ENCODE measurements around the gene CD24. TPM values are rescaled to one million over a fixed set of nuclear protein-coding genes. Genes with fewer than 3 reads are reported as not detected.

Gene CD24
- total and polyA plus RNA-seq, 4 donors: 0.94 to 41.7 (median 6.0) TPM

DNA sequence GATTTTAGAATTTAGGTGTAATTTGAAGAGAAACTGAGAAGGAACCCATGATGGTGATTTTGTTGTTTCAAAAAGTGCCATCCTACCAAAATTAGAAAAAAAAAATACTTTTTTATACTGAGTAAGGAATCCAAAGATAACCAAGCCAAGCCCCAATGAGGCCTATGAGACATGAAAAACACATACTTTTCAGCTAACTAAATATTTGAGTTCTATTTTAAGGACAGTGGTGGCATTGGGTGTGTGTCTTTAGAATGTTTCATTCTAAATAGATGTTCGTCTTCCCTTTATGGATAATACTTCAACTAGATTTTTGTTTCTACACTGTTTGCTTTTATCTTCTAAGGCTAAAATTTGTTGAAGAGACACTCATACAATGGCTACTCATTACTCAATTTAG is 9.6 kb downstream of the CD24 start:
- Histone ChIP-seq H3K36me3 (ENCODE audit: control insufficient read depth in 1 of 2, insufficient read depth in 2 of 2, low read length in 1 of 2) (no peaks in the 10 kb centered on the region), H3K27ac (ENCODE audit: low read depth in 1 of 2, low read length in 2 of 2) (no peak overlapping the region), H3K9me3 (ENCODE audit: control insufficient read depth, low read length) (no peaks in the 10 kb centered on the region), H3K4me3 (ENCODE audit: low read length in 2 of 2) (no peak overlapping the region), H3K4me1 (ENCODE audit: control insufficient read depth in 1 of 2, insufficient read depth in 2 of 2, low read length in 2 of 2) (no peaks in the 10 kb centered on the region), H3K27me3 (ENCODE audit: control insufficient read depth in 1 of 2, insufficient read depth in 2 of 2, low read length in 1 of 2) (no peaks in the 10 kb centered on the region)
- WGBS, 2 donors: 9 to 19% methylated on average over 1 of the region's 1 CpG
- DNase-seq (no peak), ATAC-seq (ENCODE audit: low FRiP score) (no peak)
- intact Hi-C loops (cut with DNase I): no loop called here

DNA sequence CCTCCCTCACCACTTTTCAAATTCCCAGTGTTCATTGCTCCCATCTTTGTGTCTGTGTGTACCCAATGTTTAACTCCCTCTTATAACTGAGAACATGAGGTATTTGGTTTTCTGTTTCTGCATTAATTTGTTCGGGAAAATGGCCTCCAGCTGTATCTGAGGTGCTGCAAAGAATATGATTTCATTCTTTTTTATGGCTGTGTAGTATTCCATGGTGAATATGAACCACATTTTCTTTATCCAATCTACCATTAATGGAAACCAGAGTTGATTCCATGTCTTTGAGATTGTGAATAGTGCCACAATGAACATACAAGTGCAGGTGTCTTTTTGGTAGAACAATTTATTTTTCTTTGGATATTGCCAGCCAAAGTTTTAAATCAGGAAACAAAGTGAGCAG is 10.4 kb downstream of the CD24 start:
- H3K4me3 ChIP-seq (ENCODE audit: low read length in 2 of 2): no peak overlapping the region
- H3K36me3 ChIP-seq (ENCODE audit: control insufficient read depth in 1 of 2, insufficient read depth in 2 of 2, low read length in 1 of 2): no peaks in the 10 kb centered on the region
- no peaks in the 10 kb centered on the region for H3K9me3 ChIP-seq (ENCODE audit: control insufficient read depth, low read length)
- no peaks in the 10 kb centered on the region for H3K4me1 ChIP-seq (ENCODE audit: control insufficient read depth in 1 of 2, insufficient read depth in 2 of 2, low read length in 2 of 2)
- H3K27ac ChIP-seq (ENCODE audit: low read depth in 1 of 2, low read length in 2 of 2): no peak overlapping the region
- 70 to 75% methylated on average over 1 of the region's 1 CpG for WGBS, 2 donors
- no peak for DNase-seq
- H3K27me3 ChIP-seq (ENCODE audit: control insufficient read depth in 1 of 2, insufficient read depth in 2 of 2, low read length in 1 of 2): no peaks in the 10 kb centered on the region
- ATAC-seq (ENCODE audit: low FRiP score): no peak
- intact Hi-C loops (cut with DNase I): no loop called here

DNA sequence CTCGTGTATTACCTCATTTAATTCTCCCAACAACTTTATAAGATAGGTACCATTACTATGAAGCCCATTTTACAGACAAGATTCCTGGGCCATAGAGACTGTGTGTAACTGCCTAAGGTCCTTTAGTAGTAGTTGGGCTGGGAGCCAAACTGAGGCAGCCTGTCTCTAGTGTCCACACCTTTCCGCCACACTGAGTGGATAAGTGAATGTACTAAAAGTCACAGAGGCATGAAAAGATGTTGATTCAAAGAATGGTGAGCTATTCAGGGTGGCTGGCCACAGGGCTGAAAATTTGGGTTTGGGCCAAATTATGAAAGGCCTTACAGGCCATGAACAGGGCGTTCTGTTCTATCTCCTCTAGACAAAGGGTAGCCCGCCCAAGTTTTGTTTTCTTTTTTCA is 11.0 kb downstream of the CD24 start:
- no peak overlapping the region for H3K4me3 ChIP-seq (ENCODE audit: low read length in 2 of 2)

GRCh38 chr6:106961801-106962200 is 12.7 kb downstream of the CD24 start:
- 45 to 58% methylated on average over 2 of the region's 2 CpGs for WGBS, 2 donors
- Histone ChIP-seq H3K9me3 (ENCODE audit: control insufficient read depth, low read length) (peaks cover 1% of the 10 kb centered on the region), H3K4me3 (ENCODE audit: low read length in 2 of 2) (no peak overlapping the region), H3K4me1 (ENCODE audit: control insufficient read depth in 1 of 2, insufficient read depth in 2 of 2, low read length in 2 of 2) (no peaks in the 10 kb centered on the region), H3K27me3 (ENCODE audit: control insufficient read depth in 1 of 2, insufficient read depth in 2 of 2, low read length in 1 of 2) (no peaks in the 10 kb centered on the region), H3K36me3 (ENCODE audit: control insufficient read depth in 1 of 2, insufficient read depth in 2 of 2, low read length in 1 of 2) (no peaks in the 10 kb centered on the region), H3K27ac (ENCODE audit: low read depth in 1 of 2, low read length in 2 of 2) (no peak overlapping the region)
- ATAC-seq (ENCODE audit: low FRiP score) (no peak), DNase-seq (no peak)
- intact Hi-C loops (cut with DNase I): no loop called here

More for the DNA sequence above, 11.0 kb downstream of the CD24 start:
- H3K4me1 ChIP-seq (ENCODE audit: control insufficient read depth in 1 of 2, insufficient read depth in 2 of 2, low read length in 2 of 2): no peaks in the 10 kb centered on the region
- no peak overlapping the region for H3K27ac ChIP-seq (ENCODE audit: low read depth in 1 of 2, low read length in 2 of 2)
- no peak for ATAC-seq (ENCODE audit: low FRiP score)
- H3K36me3 ChIP-seq (ENCODE audit: control insufficient read depth in 1 of 2, insufficient read depth in 2 of 2, low read length in 1 of 2): no peaks in the 10 kb centered on the region
- no peaks in the 10 kb centered on the region for H3K27me3 ChIP-seq (ENCODE audit: control insufficient read depth in 1 of 2, insufficient read depth in 2 of 2, low read length in 1 of 2)
- intact Hi-C loops (cut with DNase I): no loop called here
- WGBS, 2 donors: 85% methylated on average over 4 of the region's 4 CpGs
- no peak for DNase-seq
- no peaks in the 10 kb centered on the region for H3K9me3 ChIP-seq (ENCODE audit: control insufficient read depth, low read length)

- ATAC-seq (ENCODE audit: low FRiP score): no peak
- WGBS, 2 donors: 60 to 68% methylated on average over 3 of the region's 3 CpGs
Measured at GRCh38 chr6:106961136-106961535, 13.4 kb downstream of the CD24 start.

GRCh38 chr6:106959985-106960384 is 14.5 kb downstream of the CD24 start:
- DNase-seq (no peak), ATAC-seq (ENCODE audit: low FRiP score) (no peak)
- WGBS, 2 donors: 83 to 85% methylated on average over 1 of the region's 1 CpG
- intact Hi-C loops (cut with DNase I): no loop called here
- Histone ChIP-seq H3K9me3 (ENCODE audit: control insufficient read depth, low read length) (peaks cover 1% of the 10 kb centered on the region), H3K4me3 (ENCODE audit: low read length in 2 of 2) (no peak overlapping the region), H3K36me3 (ENCODE audit: control insufficient read depth in 1 of 2, insufficient read depth in 2 of 2, low read length in 1 of 2) (no peaks in the 10 kb centered on the region), H3K27ac (ENCODE audit: low read depth in 1 of 2, low read length in 2 of 2) (no peak overlapping the region), H3K27me3 (ENCODE audit: control insufficient read depth in 1 of 2, insufficient read depth in 2 of 2, low read length in 1 of 2) (no peaks in the 10 kb centered on the region), H3K4me1 (ENCODE audit: control insufficient read depth in 1 of 2, insufficient read depth in 2 of 2, low read length in 2 of 2) (no peaks in the 10 kb centered on the region)

More at GRCh38 chr6:106961136-106961535, 13.4 kb downstream of the CD24 start:
- intact Hi-C loops (cut with DNase I): no loop called here
- Histone ChIP-seq H3K4me1 (ENCODE audit: control insufficient read depth in 1 of 2, insufficient read depth in 2 of 2, low read length in 2 of 2) (no peaks in the 10 kb centered on the region), H3K27ac (ENCODE audit: low read depth in 1 of 2, low read length in 2 of 2) (no peak overlapping the region), H3K4me3 (ENCODE audit: low read length in 2 of 2) (no peak overlapping the region), H3K9me3 (ENCODE audit: control insufficient read depth, low read length) (peaks cover 1% of the 10 kb centered on the region), H3K36me3 (ENCODE audit: control insufficient read depth in 1 of 2, insufficient read depth in 2 of 2, low read length in 1 of 2) (no peaks in the 10 kb centered on the region), H3K27me3 (ENCODE audit: control insufficient read depth in 1 of 2, insufficient read depth in 2 of 2, low read length in 1 of 2) (no peaks in the 10 kb centered on the region)
- no peak for DNase-seq

- intact Hi-C loops (cut with DNase I): no loop called here
- no peak for ATAC-seq (ENCODE audit: low FRiP score)
- Histone ChIP-seq H3K27me3 (ENCODE audit: control insufficient read depth in 1 of 2, insufficient read depth in 2 of 2, low read length in 1 of 2) (peaks cover 0 to 2% of the 10 kb centered on the region in 2 donors), H3K36me3 (ENCODE audit: control insufficient read depth in 1 of 2, insufficient read depth in 2 of 2, low read length in 1 of 2) (no peaks in the 10 kb centered on the region), H3K27ac (ENCODE audit: low read depth in 1 of 2, low read length in 2 of 2) (no peak overlapping the region), H3K9me3 (ENCODE audit: control insufficient read depth, low read length) (no peaks in the 10 kb centered on the region), H3K4me3 (ENCODE audit: low read length in 2 of 2) (no peak overlapping the region), H3K4me1 (ENCODE audit: control insufficient read depth in 1 of 2, insufficient read depth in 2 of 2, low read length in 2 of 2) (no peaks in the 10 kb centered on the region)
- 66 to 70% methylated on average over 9 of the region's 9 CpGs for WGBS, 2 donors
- DNase-seq: no peak
Measured at GRCh38 chr6:106939848-106940247, 34.7 kb downstream of the CD24 start.

DNA sequence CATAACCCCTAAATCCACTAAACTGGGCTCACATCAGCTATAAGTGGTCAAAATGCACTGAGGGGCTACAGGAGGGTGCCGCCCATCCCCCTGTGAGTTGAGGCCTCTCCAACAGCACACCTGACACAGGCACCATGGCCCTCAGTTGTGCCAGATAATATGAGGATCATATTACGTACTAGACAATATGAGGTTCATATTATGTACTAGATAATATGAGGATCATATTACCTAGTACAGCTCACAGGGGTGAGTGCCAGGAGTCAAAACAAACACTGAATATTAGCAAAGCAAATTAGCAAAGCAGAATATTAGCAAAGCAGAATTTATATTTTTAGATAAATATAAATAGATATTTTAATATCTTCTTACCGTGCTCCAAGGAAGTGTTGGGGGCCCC is 35.3 kb downstream of the CD24 start:
- no peaks in the 10 kb centered on the region for H3K36me3 ChIP-seq (ENCODE audit: control insufficient read depth in 1 of 2, insufficient read depth in 2 of 2, low read length in 1 of 2)
- no peaks in the 10 kb centered on the region for H3K27me3 ChIP-seq (ENCODE audit: control insufficient read depth in 1 of 2, insufficient read depth in 2 of 2, low read length in 1 of 2)
- no peaks in the 10 kb centered on the region for H3K4me1 ChIP-seq (ENCODE audit: control insufficient read depth in 1 of 2, insufficient read depth in 2 of 2, low read length in 2 of 2)
- H3K27ac ChIP-seq (ENCODE audit: low read depth in 1 of 2, low read length in 2 of 2): no peak overlapping the region
- DNase-seq (no peak), ATAC-seq (ENCODE audit: low FRiP score) (no peak)
- intact Hi-C loops (cut with DNase I): no loop called here
- no peaks in the 10 kb centered on the region for H3K9me3 ChIP-seq (ENCODE audit: control insufficient read depth, low read length)
- WGBS, 2 donors: 77 to 84% methylated on average over 3 of the region's 3 CpGs
- H3K4me3 ChIP-seq (ENCODE audit: low read length in 2 of 2): no peak overlapping the region

GRCh38 chr6:106927531-106928398 is 46.8 kb downstream of the CD24 start:
- Histone ChIP-seq H3K27ac (ENCODE audit: low read depth in 1 of 2, low read length in 2 of 2) (no peak overlapping the region), H3K36me3 (ENCODE audit: control insufficient read depth in 1 of 2, insufficient read depth in 2 of 2, low read length in 1 of 2) (no peaks in the 10 kb centered on the region), H3K9me3 (ENCODE audit: control insufficient read depth, low read length) (no peaks in the 10 kb centered on the region), H3K4me1 (ENCODE audit: control insufficient read depth in 1 of 2, insufficient read depth in 2 of 2, low read length in 2 of 2) (no peaks in the 10 kb centered on the region), H3K4me3 (ENCODE audit: low read length in 2 of 2) (no peak overlapping the region), H3K27me3 (ENCODE audit: control insufficient read depth in 1 of 2, insufficient read depth in 2 of 2, low read length in 1 of 2) (peaks cover 0 to 1% of the 10 kb centered on the region in 2 donors)
- WGBS, 2 donors: 4 to 5% methylated on average over 5 of the region's 5 CpGs
- intact Hi-C loops (cut with DNase I): no loop called here
- DNase-seq: no peak
- ATAC-seq (ENCODE audit: low FRiP score): no peak
